Natural killer cell (primary cell): ENCODE data around the gene CTAGE9. TPM values are rescaled to one million over a fixed set of nuclear protein-coding genes. Genes with fewer than 3 reads are reported as not detected.

ENCODE experiments used
- ATAC-seq, 3 donors: fragments of 150-1000 bp in 2 of 3; fragments of 200-7000 bp in 1 of 3; cut with Tn5 transposase; 1 replicate in 1 of 3; 2 replicates in 2 of 3; pipeline ENCODE4 v1.10.0; 2021; ENCODE audit warnings: mild to moderate bottlenecking in 2 of 3, moderate library complexity in 2 of 3
- DNase-seq, 2 donors: peaks; one replicate each; pipeline versions ENCODE4 v3.0.0 to v3.0.0-alpha.2; 2013 to 2021; ENCODE audit warnings: mixed read lengths in 1 of 2
- H3K27ac ChIP-seq: one replicate; pipeline ENCODE4 v1.5.1; 2013; ENCODE audit warnings: mild to moderate bottlenecking, low read length
- H3K27me3 ChIP-seq: one replicate; pipeline ENCODE4 v1.6.1; 2013; ENCODE audit warnings: low read length; ENCODE audit not compliant: control insufficient read depth, insufficient read depth
- H3K36me3 ChIP-seq: one replicate; pipeline ENCODE4 v1.6.1; 2013; ENCODE audit warnings: low read length; ENCODE audit not compliant: control insufficient read depth, insufficient read depth
- H3K4me1 ChIP-seq: one replicate; pipeline ENCODE4 v1.6.1; 2013; ENCODE audit warnings: low read length; ENCODE audit not compliant: control insufficient read depth, insufficient read depth
- H3K4me3 ChIP-seq: one replicate; pipeline ENCODE4 v1.5.1; 2013; ENCODE audit warnings: low read length
- H3K9me3 ChIP-seq: one replicate; pipeline ENCODE4 v1.6.1; 2013; ENCODE audit warnings: low read length; ENCODE audit not compliant: control insufficient read depth, insufficient read depth
- H3K27ac Mint-ChIP-seq, 2 donors: one replicate each; pipeline ENCODE4 v1.8.0; 2022; ENCODE audit warnings: mild to moderate bottlenecking in 2 of 2, mixed read lengths in 2 of 2, moderate library complexity in 1 of 2
- H3K27me3 Mint-ChIP-seq, 2 donors: one replicate each; pipeline ENCODE4 v1.8.0; 2022; ENCODE audit warnings: low read depth in 2 of 2, mixed read lengths in 2 of 2
- H3K36me3 Mint-ChIP-seq: one replicate; pipeline ENCODE4 v1.8.0; 2022; ENCODE audit warnings: mixed read lengths
- H3K4me1 Mint-ChIP-seq, 2 donors: one replicate each; pipeline ENCODE4 v1.8.0; 2022; ENCODE audit warnings: mixed read lengths in 2 of 2
- H3K4me3 Mint-ChIP-seq: one replicate; pipeline ENCODE4 v1.8.0; 2022; ENCODE audit warnings: mild to moderate bottlenecking, moderate library complexity, mixed read lengths
- H3K9me3 Mint-ChIP-seq, 2 donors: one replicate each; pipeline ENCODE4 v1.8.0; 2022; ENCODE audit warnings: mixed read lengths in 2 of 2
- WGBS: methylation state at CpG from one replicate; pipeline ENCODE4 v1.1.7; 2013; ENCODE audit warnings: missing lambda C conversion rate; ENCODE audit not compliant: insufficient coverage; 5-methylcytosine and 5-hydroxymethylcytosine counted together
- intact Hi-C: fragments of 100-400 bp; cut with micrococcal nuclease; formaldehyde crosslinking; loops from one replicate; pipeline ENCODE4 v1.14.2; 2022
- total RNA-seq, 4 donors: library from RNA; stranded (reverse); fragments of 120-200 nt in 1 of 4; gene quantifications; one replicate each; pipeline versions ENCODE4 v1.2.3 to v1.2.4, GENCODE V29; 2013 to 2022
- TF ChIP-seq, protein P1 (sequence below): fragments of 200-600 bp; IDR thresholded peaks from one replicate; pipeline ENCODE4 v1.8.0; 2022; ENCODE audit warnings: antibody characterized with exemption

The CTAGE9 gene
- total RNA-seq, 3 donors from 2014 or later (not counting 1 experiment from before 2014, with no cell fraction given), result 0.21 TPM; not detected in 2

GRCh38 chr6:131741688-131742393, 31.0 kb upstream of the CTAGE9 start:
- no peaks in the 10 kb centered on the region for H3K9me3 ChIP-seq
- H3K27ac ChIP-seq, result no peak overlapping the region
- no peak for ATAC-seq
- peaks cover 2 to 24% of the 10 kb centered on the region in 2 donors for H3K27me3 Mint-ChIP-seq
- 15% methylated on average over 3 of the region's 3 CpGs for WGBS
- DNase-seq, result no peak
- TF ChIP-seq, protein P1, sequence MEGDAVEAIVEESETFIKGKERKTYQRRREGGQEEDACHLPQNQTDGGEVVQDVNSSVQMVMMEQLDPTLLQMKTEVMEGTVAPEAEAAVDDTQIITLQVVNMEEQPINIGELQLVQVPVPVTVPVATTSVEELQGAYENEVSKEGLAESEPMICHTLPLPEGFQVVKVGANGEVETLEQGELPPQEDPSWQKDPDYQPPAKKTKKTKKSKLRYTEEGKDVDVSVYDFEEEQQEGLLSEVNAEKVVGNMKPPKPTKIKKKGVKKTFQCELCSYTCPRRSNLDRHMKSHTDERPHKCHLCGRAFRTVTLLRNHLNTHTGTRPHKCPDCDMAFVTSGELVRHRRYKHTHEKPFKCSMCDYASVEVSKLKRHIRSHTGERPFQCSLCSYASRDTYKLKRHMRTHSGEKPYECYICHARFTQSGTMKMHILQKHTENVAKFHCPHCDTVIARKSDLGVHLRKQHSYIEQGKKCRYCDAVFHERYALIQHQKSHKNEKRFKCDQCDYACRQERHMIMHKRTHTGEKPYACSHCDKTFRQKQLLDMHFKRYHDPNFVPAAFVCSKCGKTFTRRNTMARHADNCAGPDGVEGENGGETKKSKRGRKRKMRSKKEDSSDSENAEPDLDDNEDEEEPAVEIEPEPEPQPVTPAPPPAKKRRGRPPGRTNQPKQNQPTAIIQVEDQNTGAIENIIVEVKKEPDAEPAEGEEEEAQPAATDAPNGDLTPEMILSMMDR, result no peak
- intact Hi-C loops, result no loop called here
- H3K4me3 ChIP-seq, result no peak overlapping the region
- H3K27ac Mint-ChIP-seq, result no peak overlapping the region
- no peaks in the 10 kb centered on the region for H3K36me3 Mint-ChIP-seq
- H3K36me3 ChIP-seq, result no peaks in the 10 kb centered on the region
- H3K9me3 Mint-ChIP-seq, result no peaks in the 10 kb centered on the region
- H3K27me3 ChIP-seq, result no peaks in the 10 kb centered on the region
- H3K4me1 ChIP-seq, result no peaks in the 10 kb centered on the region
- H3K4me1 Mint-ChIP-seq, result no peaks in the 10 kb centered on the region
- no peak overlapping the region for H3K4me3 Mint-ChIP-seq

- WGBS, result 86% methylated on average over 4 of the region's 4 CpGs
- intact Hi-C loops, result no loop called here
- Histone ChIP-seq H3K4me3 (no peak overlapping the region), H3K4me1 (no peaks in the 10 kb centered on the region), H3K27me3 (no peaks in the 10 kb centered on the region), H3K9me3 (no peaks in the 10 kb centered on the region), H3K27ac (no peak overlapping the region), H3K36me3 (no peaks in the 10 kb centered on the region)
- Mint-ChIP-seq H3K4me3 (no peak overlapping the region), H3K36me3 (no peaks in the 10 kb centered on the region), H3K27ac (no peak overlapping the region), H3K9me3 (no peaks in the 10 kb centered on the region), H3K4me1 (no peaks in the 10 kb centered on the region), H3K27me3 (peaks cover 6 to 30% of the 10 kb centered on the region in 2 donors)
- ATAC-seq (no peak), DNase-seq (no peak)
- TF ChIP-seq, protein P1, result no peak
Measured at GRCh38 chr6:131740161-131740560, 29.3 kb upstream of the CTAGE9 start.

DNA sequence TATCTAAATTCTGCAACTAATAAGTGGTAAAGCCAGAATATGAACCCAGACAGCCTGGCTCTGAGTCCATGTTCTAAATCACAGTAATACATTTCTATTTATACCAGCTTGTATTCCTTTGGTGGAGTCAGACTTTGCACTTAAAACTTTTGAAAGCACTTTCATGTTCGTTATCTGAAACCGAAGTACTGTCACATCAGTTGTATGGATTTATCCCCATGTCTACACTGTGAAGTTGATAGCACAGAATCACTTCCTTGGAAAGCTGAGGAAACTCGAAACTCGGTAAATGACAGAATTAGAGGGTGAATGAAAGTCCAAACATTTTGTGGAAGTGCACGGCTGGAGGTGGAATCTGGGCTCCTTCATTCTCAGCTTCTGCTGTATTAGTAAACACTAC, 28.3 kb upstream of the CTAGE9 start:
- peaks cover 4 to 30% of the 10 kb centered on the region in 2 donors for H3K27me3 Mint-ChIP-seq
- no peaks in the 10 kb centered on the region for H3K36me3 Mint-ChIP-seq
- no peak for DNase-seq
- H3K9me3 ChIP-seq, result no peaks in the 10 kb centered on the region
- no peaks in the 10 kb centered on the region for H3K36me3 ChIP-seq
- intact Hi-C loops, result no loop called here
- H3K4me1 ChIP-seq, result no peaks in the 10 kb centered on the region
- H3K4me3 ChIP-seq, result no peak overlapping the region
- no peaks in the 10 kb centered on the region for H3K9me3 Mint-ChIP-seq
- no peak overlapping the region for H3K4me3 Mint-ChIP-seq
- 94% methylated on average over 5 of the region's 5 CpGs for WGBS
- TF ChIP-seq, protein P1, result no peak
- no peak overlapping the region for H3K27ac Mint-ChIP-seq
- no peaks in the 10 kb centered on the region for H3K4me1 Mint-ChIP-seq
- H3K27me3 ChIP-seq, result no peaks in the 10 kb centered on the region
- no peak for ATAC-seq
- H3K27ac ChIP-seq, result no peak overlapping the region

- Histone ChIP-seq H3K4me1 (no peaks in the 10 kb centered on the region), H3K27me3 (no peaks in the 10 kb centered on the region), H3K27ac (no peak overlapping the region), H3K4me3 (no peak overlapping the region), H3K9me3 (no peaks in the 10 kb centered on the region), H3K36me3 (no peaks in the 10 kb centered on the region)
- intact Hi-C loops, result no loop called here
- Mint-ChIP-seq H3K36me3 (no peaks in the 10 kb centered on the region), H3K9me3 (no peaks in the 10 kb centered on the region), H3K4me1 (no peaks in the 10 kb centered on the region), H3K27ac (no peak overlapping the region), H3K27me3 (peaks cover 4 to 16% of the 10 kb centered on the region in 2 donors), H3K4me3 (no peak overlapping the region)
- no peak for ATAC-seq
- WGBS, result 91% methylated on average over 1 of the region's 1 CpG
- TF ChIP-seq, protein P1, result no peak
- no peak for DNase-seq
Measured at GRCh38 chr6:131736811-131737210, 26.0 kb upstream of the CTAGE9 start.
